HepG2 (cell line): ENCODE results near the gene POU6F2. TPM values are rescaled to one million over a fixed set of nuclear protein-coding genes. Genes with fewer than 3 reads are reported as not detected.

ENCODE experiments used
- ATAC-seq: fragments of 200-7000 bp; cut with Tn5 transposase; 3 replicates; pipeline ENCODE4 v1.9.1; 2020; ENCODE audit warnings: mild to moderate bottlenecking, moderate library complexity
- BruUV-seq: library from RNA; stranded (reverse); fragments of 400-500 nt; replicated peaks from 2 replicates; lab custom pipeline; 2021; lab: Mats Ljungman, UMichigan
- CTCF ChIA-PET: fragments of 300-600 bp; formaldehyde crosslinking; extraction: SDS; loops from one replicate; lab custom pipeline; 2021; ENCODE audit warnings: low total read pairs, inconsistent platforms, low intra/inter-chr PET ratio; lab: Yijun Ruan, JAX
- POLR2A ChIA-PET: fragments of 350-600 bp; sonication (Branson Sonifier 250); formaldehyde crosslinking; loops from one replicate; lab custom pipeline; 2020; ENCODE audit warnings: antibody characterized with exemption, inconsistent platforms; lab: Yijun Ruan, JAX
- DNase-seq: peaks from one replicate; pipeline ENCODE4 v3.0.0-alpha.2; 2015; ENCODE audit warnings: low spot score
- FAIRE-seq: peaks from 3 replicates; lab custom pipeline; 2011; peaks lifted over from hg19 to GRCh38; lab: Jason Lieb, UNC
- H2AFZ ChIP-seq: one replicate; pipeline ENCODE4 v1.6.1; 2011; ENCODE audit warnings: low read length, inconsistent platforms
- H3K27ac ChIP-seq: fragments of 300-600 bp; 3 replicates; pipeline ENCODE4 v1.8.0; 2011; ENCODE audit warnings: mixed run types, mild to moderate bottlenecking, mixed read lengths, low read length, inconsistent platforms; ENCODE audit not compliant: insufficient read depth; ENCODE audit errors: extremely low read length
- H3K27me3 ChIP-seq, 2 experiments: fragments of 200-600 bp in 1 of 2; 2 replicates in 1 of 2; 3 replicates in 1 of 2; pipeline versions ENCODE4 v1.6.0 to v1.8.0; 2011; ENCODE audit warnings: low read length in 2 of 2, mild to moderate bottlenecking in 2 of 2, moderate library complexity in 2 of 2, inconsistent platforms in 1 of 2; ENCODE audit not compliant: insufficient read depth in 2 of 2, control insufficient read depth in 1 of 2
- H3K36me3 ChIP-seq, 2 experiments: fragments of 200-600 bp in 1 of 2; replicated peaks in 1 of 2; 2 replicates in 1 of 2; 3 replicates in 1 of 2; pipeline versions ENCODE4 v1.5.1 to v1.8.0; 2011; ENCODE audit warnings: low read length in 2 of 2, inconsistent platforms in 1 of 2; ENCODE audit not compliant: insufficient read depth in 2 of 2, control insufficient read depth in 1 of 2
- H3K4me1 ChIP-seq: 2 replicates; pipeline ENCODE4 v1.5.1; 2012; ENCODE audit warnings: low read length, inconsistent platforms; ENCODE audit not compliant: insufficient read depth
- H3K4me2 ChIP-seq: 2 replicates; pipeline ENCODE4 v1.6.0; 2011; ENCODE audit warnings: low read depth, low read length, inconsistent platforms
- H3K4me3 ChIP-seq, 3 experiments: fragments of 200-600 bp in 1 of 3; sonication (generic), shearing (Covaris generic) in 1 of 3; replicated peaks in 1 of 3; 2 replicates each; pipeline ENCODE4 v1.5.1; 2011 to 2016; ENCODE audit warnings: low read length in 3 of 3, inconsistent platforms in 2 of 3, low read depth in 2 of 3, mild to moderate bottlenecking in 2 of 3, control low read depth in 1 of 3, mixed read lengths in 1 of 3; ENCODE audit not compliant: insufficient read depth in 1 of 3
- H3K79me2 ChIP-seq: one replicate; pipeline ENCODE4 v1.6.1; 2011; ENCODE audit warnings: low read length, inconsistent platforms; ENCODE audit not compliant: insufficient read depth
- H3K9ac ChIP-seq: 2 replicates; pipeline ENCODE4 v1.6.0; 2011; ENCODE audit warnings: mild to moderate bottlenecking, low read depth, low read length, inconsistent platforms; ENCODE audit not compliant: insufficient read depth
- H3K9me3 ChIP-seq: 2 replicates; pipeline ENCODE4 v1.5.1; 2012; ENCODE audit warnings: mild to moderate bottlenecking, low read length
- H4K20me1 ChIP-seq: 2 replicates; pipeline ENCODE4 v1.6.0; 2011; ENCODE audit warnings: inconsistent platforms, mild to moderate bottlenecking, low read length, moderate library complexity; ENCODE audit not compliant: insufficient read depth
- FOXK2 ChIP-seq: fragments of 450-650 bp; IDR thresholded peaks from 2 replicates; pipeline ENCODE4 v1.6.1; 2016
- GFI1 ChIP-seq: sonication (generic); formaldehyde crosslinking; IDR thresholded peaks from 2 replicates; pipeline ENCODE4 v1.5.0; 2020; ENCODE audit warnings: missing genetic modification reagents, mild to moderate bottlenecking, borderline replicate concordance
- NFYB ChIP-seq: sonication (generic); formaldehyde crosslinking; IDR thresholded peaks from 2 replicates; pipeline ENCODE4 v1.4.0; 2020; ENCODE audit warnings: missing genetic modification reagents
- SALL2 ChIP-seq: sonication (generic); formaldehyde crosslinking; IDR thresholded peaks from 2 replicates; pipeline ENCODE4 v1.8.1; 2023; ENCODE audit warnings: mild to moderate bottlenecking, missing genetic modification reagents, inconsistent platforms
- TBL1XR1 ChIP-seq: fragments of 150-350 bp; IDR thresholded peaks from 2 replicates; pipeline ENCODE4 v1.6.1; 2014; ENCODE audit warnings: borderline replicate concordance, low read length; ENCODE audit not compliant: partially characterized antibody
- ZNF274 ChIP-seq: sonication (generic); formaldehyde crosslinking; IDR thresholded peaks from 2 replicates; pipeline ENCODE4 v1.5.1; 2020; ENCODE audit warnings: mild to moderate bottlenecking, missing genetic modification reagents
- ZNF878 ChIP-seq: sonication (generic); formaldehyde crosslinking; IDR thresholded peaks from 2 replicates; pipeline ENCODE4 v1.8.1; 2023; ENCODE audit warnings: mild to moderate bottlenecking, missing genetic modification reagents, moderate library complexity
- WGBS: methylation state at CpG from one replicate; pipeline ENCODE4 v1.1.6; 2017; ENCODE audit warnings: low lambda C conversion rate; 5-methylcytosine and 5-hydroxymethylcytosine counted together
- in situ Hi-C: cut with HindIII; loops from 2 replicates; pipeline ENCODE4 v1.10.0; 2017; ENCODE audit warnings: low pct_unique_long_range_greater_than_20kb; ENCODE audit not compliant: extremely low pct_ligation_motif_present
- intact Hi-C: fragments of 100-400 bp; cut with micrococcal nuclease; formaldehyde crosslinking; loops from one replicate; pipeline ENCODE4 v1.10.0; 2022; ENCODE audit not compliant: unreplicated experiment
- polyA plus RNA-seq, 8 experiments: library from polyadenylated mRNA; depleted of rRNA in 3 of 8; stranded (reverse) in 7 of 8; unstranded in 1 of 8; fragments of >200 nt; fragmentation: Illumina TruSeq in 4 of 8; extraction: Trizol in 4 of 8; gene quantifications; 2 replicates each; pipeline versions ENCODE4 v1.2.1 to v1.2.3, GENCODE V29; 2011 to 2016; ENCODE audit warnings: low read depth in 4 of 8, missing spikeins in 1 of 8, mixed read lengths in 1 of 8; ENCODE audit not compliant: insufficient read depth in 1 of 8
- total RNA-seq, 5 experiments: library from RNA; depleted of rRNA; stranded (reverse); fragments of >200 nt; fragmentation: Illumina TruSeq; extraction: Trizol; gene quantifications; 2 replicates each; pipeline ENCODE4 v1.2.3, GENCODE V29; 2016; ENCODE audit warnings: low read depth in 1 of 5
- TF ChIP-seq, protein P1 (sequence below): sonication (generic); formaldehyde crosslinking; IDR thresholded peaks from 2 replicates; pipeline ENCODE4 v1.8.1; 2022; ENCODE audit warnings: mild to moderate bottlenecking, missing genetic modification reagents

POU6F2 gene
- total and polyA plus RNA-seq, 2 of the 13 experiments (the other 11 are each of a cell fraction or from before 2014, with no cell fraction given), result not detected

DNA sequence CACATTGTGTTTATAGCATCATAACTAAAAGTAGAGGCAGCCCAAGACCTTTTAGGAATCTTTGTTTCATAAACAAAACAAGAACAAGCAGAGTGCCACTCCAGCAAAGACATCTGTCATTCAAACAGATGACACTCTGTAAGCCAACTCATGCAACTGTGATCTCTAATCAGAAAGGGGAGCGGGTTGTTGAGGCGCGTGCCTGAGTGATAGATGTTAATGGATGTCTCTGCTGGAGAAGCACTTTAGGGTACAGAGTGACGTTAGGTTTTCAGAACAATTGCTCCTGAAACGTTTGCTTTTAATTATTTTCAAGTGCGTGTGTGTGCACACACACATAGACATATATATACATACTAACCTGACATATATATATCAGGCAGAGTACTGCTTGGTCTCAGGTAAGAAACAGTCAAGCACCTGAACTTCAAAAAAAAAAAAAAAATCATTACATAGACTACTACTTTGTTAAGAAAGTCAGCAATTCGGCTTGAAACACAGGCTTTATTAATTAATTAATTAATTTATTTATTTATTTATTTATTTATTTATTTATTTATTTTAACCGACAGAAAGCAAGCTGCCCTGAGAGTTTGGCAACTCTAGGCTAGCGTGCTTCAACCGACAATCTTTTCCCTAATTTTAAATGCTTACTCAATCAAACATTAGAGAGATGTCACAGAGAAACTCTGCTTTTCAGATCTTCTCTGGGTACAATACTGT, 109.1 kb downstream of the POU6F2 start:
- DNase-seq (no peak), FAIRE-seq (no peak), ATAC-seq (no peak)
- TF ChIP-seq, protein P1, sequence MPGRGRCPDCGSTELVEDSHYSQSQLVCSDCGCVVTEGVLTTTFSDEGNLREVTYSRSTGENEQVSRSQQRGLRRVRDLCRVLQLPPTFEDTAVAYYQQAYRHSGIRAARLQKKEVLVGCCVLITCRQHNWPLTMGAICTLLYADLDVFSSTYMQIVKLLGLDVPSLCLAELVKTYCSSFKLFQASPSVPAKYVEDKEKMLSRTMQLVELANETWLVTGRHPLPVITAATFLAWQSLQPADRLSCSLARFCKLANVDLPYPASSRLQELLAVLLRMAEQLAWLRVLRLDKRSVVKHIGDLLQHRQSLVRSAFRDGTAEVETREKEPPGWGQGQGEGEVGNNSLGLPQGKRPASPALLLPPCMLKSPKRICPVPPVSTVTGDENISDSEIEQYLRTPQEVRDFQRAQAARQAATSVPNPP, result no peak
- TF ChIP-seq GFI1 (CRISPR knock-in tag) (no peak), SALL2 (no peak), FOXK2 (no peak), ZNF878 (CRISPR knock-in tag) (no peak), TBL1XR1 (no peak), ZNF274 (CRISPR knock-in tag) (no peak), NFYB (CRISPR knock-in tag) (no peak)
- CTCF ChIA-PET, result no interaction called here
- Histone ChIP-seq H3K4me2 (no peak overlapping the region), H4K20me1 (no peaks in the 10 kb centered on the region), H3K79me2 (no peaks in the 10 kb centered on the region), H3K36me3 (no peaks in the 10 kb centered on the region), H3K9me3 (no peaks in the 10 kb centered on the region), H2AFZ (no peak overlapping the region), H3K27ac (no peak overlapping the region), H3K27me3 (peaks cover 0 to 12% of the 10 kb centered on the region in 2 experiments; a peak in 1 of 5 replicates), H3K4me3 (no peak overlapping the region), H3K4me1 (no peaks in the 10 kb centered on the region), H3K9ac (no peak overlapping the region)
- intact Hi-C loops (no loop called here), in situ Hi-C loops (no loop called here)
- WGBS, result 51% methylated on average over 10 of the region's 10 CpGs
- BruUV-seq, result no TSS peak
- POLR2A ChIA-PET, result no interaction called here
